GM06990 (cell line): ENCODE data around the gene OSTF1.

Experiments used
- DNase-seq: peaks from one replicate; pipeline ENCODE4 v3.0.0-alpha.2; 2011; ENCODE audit not compliant: insufficient read length; ENCODE audit errors: extremely low read depth
- H3K27me3 ChIP-seq: replicated peaks from 2 replicates; pipeline ENCODE4 v1.6.0; 2011; ENCODE audit warnings: low read length; ENCODE audit not compliant: control insufficient read depth, insufficient read depth
- H3K36me3 ChIP-seq: 2 replicates; pipeline ENCODE4 v1.5.1; 2011; ENCODE audit warnings: low read length; ENCODE audit not compliant: control insufficient read depth, insufficient read depth
- H3K4me3 ChIP-seq: replicated peaks from 2 replicates; pipeline ENCODE4 v1.5.1; 2011; ENCODE audit warnings: low read depth, mild to moderate bottlenecking, control low read depth, low read length
- CTCF ChIP-seq: IDR thresholded peaks from 2 replicates; pipeline ENCODE4 v1.5.1; 2011; ENCODE audit warnings: low read length, control low read depth, mild to moderate bottlenecking, inconsistent platforms; ENCODE audit not compliant: insufficient read depth, poor library complexity, severe bottlenecking

The OSTF1 gene

DNA sequence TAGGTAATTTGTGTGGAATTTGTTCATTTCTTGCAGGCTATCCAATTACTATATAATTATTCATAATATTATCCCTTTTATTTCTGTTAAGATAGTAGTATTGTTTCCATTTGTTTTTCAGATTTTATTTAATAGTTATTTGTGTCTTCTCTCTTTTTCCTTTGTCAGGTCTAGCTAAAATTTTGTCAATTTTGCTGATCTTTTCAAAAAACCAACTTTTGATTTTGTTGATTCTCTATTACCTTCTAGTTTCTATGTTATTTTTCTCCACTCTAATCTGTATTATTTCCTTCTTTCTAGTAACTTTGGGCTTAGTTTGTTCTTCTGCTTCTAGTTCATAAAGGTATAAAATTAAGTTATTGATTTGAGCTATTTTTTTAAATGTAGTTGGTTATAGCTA is 76.3 kb downstream of the OSTF1 start:
- no peak for TF ChIP-seq CTCF
- Histone ChIP-seq H3K4me3 (no peak overlapping the region), H3K27me3 (no peaks in the 10 kb centered on the region), H3K36me3 (no peaks in the 10 kb centered on the region; the same call in 1 of the 2 replicates)
- no peak for DNase-seq

GRCh38 chr9:75167281-75167680 is 79.0 kb downstream of the OSTF1 start:
- TF ChIP-seq CTCF: no peak
- Histone ChIP-seq H3K4me3 (no peak overlapping the region), H3K36me3 (no peaks in the 10 kb centered on the region; the same call in 1 of the 2 replicates), H3K27me3 (no peaks in the 10 kb centered on the region)
- DNase-seq: no peak

GRCh38 chr9:75168270-75169178 is 80.2 kb downstream of the OSTF1 start:
- Histone ChIP-seq H3K36me3 (no peaks in the 10 kb centered on the region; the same call in 1 of the 2 replicates), H3K4me3 (no peak overlapping the region), H3K27me3 (no peaks in the 10 kb centered on the region)
- no peak for TF ChIP-seq CTCF
- no peak for DNase-seq

GRCh38 chr9:75169623-75170022 is 81.3 kb downstream of the OSTF1 start:
- Histone ChIP-seq H3K36me3 (no peaks in the 10 kb centered on the region; the same call in 1 of the 2 replicates), H3K4me3 (no peak overlapping the region), H3K27me3 (no peaks in the 10 kb centered on the region)
- no peak for DNase-seq
- no peak for TF ChIP-seq CTCF

DNA sequence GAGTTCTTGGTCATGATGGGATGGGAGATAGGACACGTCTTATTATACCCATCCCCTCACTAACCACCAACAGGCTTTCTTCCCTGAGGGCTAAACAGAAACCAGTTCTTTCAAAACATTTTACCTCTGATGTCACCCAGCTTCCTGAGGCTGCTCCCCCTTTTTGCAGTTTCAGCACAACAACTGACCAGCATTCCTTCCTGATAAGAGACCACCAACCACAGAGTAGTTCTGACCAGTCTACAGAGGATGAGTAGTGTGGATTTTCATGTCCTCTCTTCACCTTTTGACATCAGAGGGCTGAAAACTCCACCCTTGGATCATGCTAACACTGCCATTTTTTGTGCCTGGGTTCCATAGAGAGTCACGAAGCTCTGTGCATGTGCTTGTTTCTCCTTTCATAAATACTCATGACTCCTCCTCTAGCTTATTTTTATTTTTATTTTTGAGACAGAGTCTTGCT is 82.6 kb downstream of the OSTF1 start:
- TF ChIP-seq CTCF: no peak
- H3K27me3 ChIP-seq: no peaks in the 10 kb centered on the region
- H3K36me3 ChIP-seq: no peaks in the 10 kb centered on the region; the same call in 1 of the 2 replicates
- no peak for DNase-seq
- H3K4me3 ChIP-seq: no peak overlapping the region
